IMR-90 (cell line): Measurements from ENCODE around the gene ABCA9.

ENCODE experiments used
- CEBPB ChIP-seq: IDR thresholded peaks from 2 replicates; pipeline ENCODE4 v1.6.1; 2012; ENCODE audit warnings: low read depth, low read length, improper control_type of control experiment
- FOS ChIP-seq: fragments of 150-350 bp; IDR thresholded peaks from 2 replicates; pipeline ENCODE4 v1.6.1; 2016; ENCODE audit warnings: low read depth, low read length
- MXI1 ChIP-seq: IDR thresholded peaks from 2 replicates; pipeline ENCODE4 v1.6.1; 2012; ENCODE audit warnings: low read depth, mild to moderate bottlenecking, low read length, moderate library complexity, borderline replicate concordance
- NFE2L2 ChIP-seq: fragments of 150-350 bp; IDR thresholded peaks from 2 replicates; pipeline ENCODE4 v1.6.1; 2016; ENCODE audit warnings: low read depth, mild to moderate bottlenecking, low read length
- POLR2A ChIP-seq: IDR thresholded peaks from 2 replicates; pipeline ENCODE4 v1.6.1; 2012; ENCODE audit warnings: mild to moderate bottlenecking, low read depth, low read length
- RAD21 ChIP-seq: IDR thresholded peaks from 2 replicates; pipeline ENCODE4 v1.6.1; 2012; ENCODE audit warnings: low read length, improper control_type of control experiment
- TF ChIP-seq, protein P1 (sequence below): conservative IDR thresholded peaks from 2 replicates; pipeline ENCODE4 v1.5.1; 2012; ENCODE audit warnings: mild to moderate bottlenecking, low read depth, low read length, improper control_type of control experiment
- TF ChIP-seq, protein P2 (sequence below): fragments of 150-350 bp; IDR thresholded peaks from 2 replicates; pipeline ENCODE4 v1.6.1; 2017; ENCODE audit warnings: mild to moderate bottlenecking, antibody characterized with exemption, low read length, low read depth

- TF ChIP-seq, protein P1, sequence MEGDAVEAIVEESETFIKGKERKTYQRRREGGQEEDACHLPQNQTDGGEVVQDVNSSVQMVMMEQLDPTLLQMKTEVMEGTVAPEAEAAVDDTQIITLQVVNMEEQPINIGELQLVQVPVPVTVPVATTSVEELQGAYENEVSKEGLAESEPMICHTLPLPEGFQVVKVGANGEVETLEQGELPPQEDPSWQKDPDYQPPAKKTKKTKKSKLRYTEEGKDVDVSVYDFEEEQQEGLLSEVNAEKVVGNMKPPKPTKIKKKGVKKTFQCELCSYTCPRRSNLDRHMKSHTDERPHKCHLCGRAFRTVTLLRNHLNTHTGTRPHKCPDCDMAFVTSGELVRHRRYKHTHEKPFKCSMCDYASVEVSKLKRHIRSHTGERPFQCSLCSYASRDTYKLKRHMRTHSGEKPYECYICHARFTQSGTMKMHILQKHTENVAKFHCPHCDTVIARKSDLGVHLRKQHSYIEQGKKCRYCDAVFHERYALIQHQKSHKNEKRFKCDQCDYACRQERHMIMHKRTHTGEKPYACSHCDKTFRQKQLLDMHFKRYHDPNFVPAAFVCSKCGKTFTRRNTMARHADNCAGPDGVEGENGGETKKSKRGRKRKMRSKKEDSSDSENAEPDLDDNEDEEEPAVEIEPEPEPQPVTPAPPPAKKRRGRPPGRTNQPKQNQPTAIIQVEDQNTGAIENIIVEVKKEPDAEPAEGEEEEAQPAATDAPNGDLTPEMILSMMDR = no peak
- no peak for TF ChIP-seq RAD21
- no peak for TF ChIP-seq POLR2A
- TF ChIP-seq MXI1 = no peak
- no peak for TF ChIP-seq CEBPB
- TF ChIP-seq, protein P2, sequence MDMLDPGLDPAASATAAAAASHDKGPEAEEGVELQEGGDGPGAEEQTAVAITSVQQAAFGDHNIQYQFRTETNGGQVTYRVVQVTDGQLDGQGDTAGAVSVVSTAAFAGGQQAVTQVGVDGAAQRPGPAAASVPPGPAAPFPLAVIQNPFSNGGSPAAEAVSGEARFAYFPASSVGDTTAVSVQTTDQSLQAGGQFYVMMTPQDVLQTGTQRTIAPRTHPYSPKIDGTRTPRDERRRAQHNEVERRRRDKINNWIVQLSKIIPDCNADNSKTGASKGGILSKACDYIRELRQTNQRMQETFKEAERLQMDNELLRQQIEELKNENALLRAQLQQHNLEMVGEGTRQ = no peak
- TF ChIP-seq NFE2L2 = no peak
- TF ChIP-seq FOS = no peak
Observed at GRCh38 chr17:69061721-69062556, 1.2 kb upstream of the ABCA9 start.
